GM23248 (cell line): ENCODE results near the gene TMC5.

Source experiments
- EZH2 ChIP-seq: fragments of 200-600 bp; sonication (generic); IDR thresholded peaks from 2 replicates; pipeline ENCODE4 v1.6.1; 2018; ENCODE audit warnings: antibody characterized with exemption, mild to moderate bottlenecking; ENCODE audit not compliant: insufficient read depth, poor library complexity, severe bottlenecking
- EZH2phosphoT487 ChIP-seq: fragments of 200-600 bp; sonication (generic); IDR thresholded peaks from 2 replicates; pipeline ENCODE4 v1.6.1; 2018; ENCODE audit warnings: antibody characterized with exemption, moderate library complexity, mild to moderate bottlenecking, low read depth; ENCODE audit not compliant: insufficient read depth

DNA sequence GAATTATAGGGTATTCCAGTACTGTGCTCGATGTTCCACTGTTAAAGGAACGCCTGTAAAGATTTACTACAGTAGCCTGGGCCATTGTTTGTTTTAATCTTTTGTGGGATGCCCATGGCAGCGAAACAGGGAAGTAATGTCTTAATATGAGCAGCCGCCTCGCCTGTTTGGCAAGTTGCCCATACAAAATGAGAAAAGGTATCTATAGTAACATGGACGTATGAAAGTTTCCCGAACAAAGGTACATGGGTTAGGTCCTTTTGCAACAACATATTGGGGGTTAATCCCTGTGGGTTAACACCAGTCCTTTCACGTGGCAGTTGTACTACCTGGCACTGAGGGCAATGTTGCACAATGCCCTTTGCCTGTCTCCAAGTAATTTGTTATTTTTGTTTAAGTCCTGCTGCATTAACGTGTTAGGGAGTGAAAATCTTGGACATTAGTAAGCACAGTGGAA lies 21.1 kb upstream of the TMC5 start:
- TF ChIP-seq EZH2phosphoT487 (no peak), EZH2 (no peak)
